HG03565 (cell line): ENCODE measurements around the gene ADGRG1.
A peak's percentile ranks its signal among the peaks of the same experiment; 100 is the strongest.

Source experiments
- ATAC-seq: cut with Tn5 transposase; IDR thresholded peaks from one replicate; pipeline ENCODE4 v1.9.1; 2021; ENCODE audit warnings: mild to moderate bottlenecking, moderate library complexity; ENCODE audit not compliant: unreplicated experiment

Gene ADGRG1

DNA sequence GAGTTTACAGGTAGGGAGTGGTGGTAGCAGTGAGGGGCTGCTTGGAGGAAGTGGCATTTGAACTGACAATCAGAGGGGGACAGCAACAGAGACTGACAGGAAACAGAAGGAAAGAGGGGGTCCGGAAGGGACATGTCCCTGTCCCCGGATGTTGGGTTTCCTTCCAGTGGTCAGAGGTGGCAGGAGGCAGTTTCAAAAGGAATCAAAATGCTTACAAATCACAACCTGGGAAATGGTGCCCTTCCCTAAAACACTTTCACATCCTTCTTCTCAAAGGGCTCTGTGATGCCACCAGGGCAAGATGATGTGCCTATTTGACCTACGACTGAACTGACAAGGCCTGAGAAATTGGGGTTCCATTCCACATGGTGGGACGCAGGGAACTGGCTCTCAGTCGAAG, 19.7 kb downstream of the ADGRG1 start:
- no peak for ATAC-seq

GRCh38 chr16:57648581-57649442, 20.4 kb downstream of the ADGRG1 start:
- peak; percentile 50 for ATAC-seq

DNA sequence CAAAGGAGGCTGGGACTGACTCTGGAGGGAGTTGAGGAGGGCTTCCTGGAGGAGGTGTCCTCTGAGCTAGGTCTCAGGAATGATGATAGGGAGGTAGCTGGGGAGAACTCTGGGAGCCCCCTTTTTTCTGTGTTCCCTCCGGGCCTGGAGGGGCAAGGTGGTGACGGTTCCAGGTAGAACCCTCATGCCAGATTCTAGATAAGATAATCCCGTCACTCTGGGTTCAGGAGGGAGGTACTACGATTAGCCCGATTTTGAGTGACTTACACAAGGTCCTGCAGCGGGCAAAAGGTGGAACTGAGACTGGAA, 21.0 kb downstream of the ADGRG1 start:
- no peak for ATAC-seq

GRCh38 chr16:57649846-57650245, 21.4 kb downstream of the ADGRG1 start:
- no peak for ATAC-seq

GRCh38 chr16:57651344-57652333, 23.2 kb downstream of the ADGRG1 start:
- ATAC-seq = no peak

GRCh38 chr16:57652695-57653471, 24.5 kb downstream of the ADGRG1 start:
- ATAC-seq = no peak

- ATAC-seq = no peak
These were observed 25.5 kb downstream of the ADGRG1 start for GRCh38 chr16:57653936-57654335.

DNA sequence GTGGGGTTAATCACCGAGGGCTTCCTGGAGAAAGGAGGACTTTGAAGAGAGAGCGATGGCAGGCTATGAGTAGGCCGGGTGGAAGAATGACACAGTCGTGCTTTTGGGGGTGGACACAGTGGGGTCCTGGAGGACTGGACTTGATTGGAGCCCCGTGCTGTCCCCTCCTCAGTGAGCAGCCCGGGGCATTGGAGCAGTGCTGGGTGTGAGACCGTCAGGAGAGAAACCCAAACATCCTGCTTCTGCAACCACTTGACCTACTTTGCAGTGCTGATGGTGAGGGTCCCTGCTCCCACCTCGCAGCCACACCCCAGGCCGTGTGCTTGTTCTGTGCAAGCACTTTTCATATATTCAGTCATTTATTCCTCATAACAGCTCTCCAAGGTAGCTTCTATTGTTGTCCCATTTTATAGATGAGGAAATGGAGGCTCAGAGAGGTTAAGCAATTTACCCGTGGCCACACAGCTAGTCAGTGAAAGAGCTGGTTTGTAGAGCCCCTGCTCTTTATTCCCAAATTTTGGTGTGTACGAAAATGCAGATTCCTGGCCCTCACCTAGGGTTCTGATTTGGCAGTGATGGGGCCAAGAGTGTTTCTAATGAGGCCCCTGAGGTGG, 28.0 kb downstream of the ADGRG1 start:
- no peak for ATAC-seq

DNA sequence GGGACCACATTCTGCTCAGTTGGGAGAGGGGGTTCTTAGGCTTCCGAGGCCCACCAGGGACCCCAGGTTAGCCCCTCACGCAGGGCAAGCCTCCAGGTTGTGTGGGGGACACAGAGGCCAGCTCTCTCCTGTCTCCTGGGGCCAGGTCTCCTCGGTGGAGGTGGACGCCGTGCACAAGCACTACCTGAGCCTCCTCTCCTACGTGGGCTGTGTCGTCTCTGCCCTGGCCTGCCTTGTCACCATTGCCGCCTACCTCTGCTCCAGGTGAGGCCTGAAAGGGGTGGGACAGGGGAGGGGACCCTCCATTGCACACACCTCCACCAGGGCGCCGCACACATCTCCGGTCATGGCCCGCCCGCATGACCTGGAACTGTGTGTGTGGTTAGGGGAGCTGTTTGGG, 28.8 kb downstream of the ADGRG1 start:
- ATAC-seq = no peak

DNA sequence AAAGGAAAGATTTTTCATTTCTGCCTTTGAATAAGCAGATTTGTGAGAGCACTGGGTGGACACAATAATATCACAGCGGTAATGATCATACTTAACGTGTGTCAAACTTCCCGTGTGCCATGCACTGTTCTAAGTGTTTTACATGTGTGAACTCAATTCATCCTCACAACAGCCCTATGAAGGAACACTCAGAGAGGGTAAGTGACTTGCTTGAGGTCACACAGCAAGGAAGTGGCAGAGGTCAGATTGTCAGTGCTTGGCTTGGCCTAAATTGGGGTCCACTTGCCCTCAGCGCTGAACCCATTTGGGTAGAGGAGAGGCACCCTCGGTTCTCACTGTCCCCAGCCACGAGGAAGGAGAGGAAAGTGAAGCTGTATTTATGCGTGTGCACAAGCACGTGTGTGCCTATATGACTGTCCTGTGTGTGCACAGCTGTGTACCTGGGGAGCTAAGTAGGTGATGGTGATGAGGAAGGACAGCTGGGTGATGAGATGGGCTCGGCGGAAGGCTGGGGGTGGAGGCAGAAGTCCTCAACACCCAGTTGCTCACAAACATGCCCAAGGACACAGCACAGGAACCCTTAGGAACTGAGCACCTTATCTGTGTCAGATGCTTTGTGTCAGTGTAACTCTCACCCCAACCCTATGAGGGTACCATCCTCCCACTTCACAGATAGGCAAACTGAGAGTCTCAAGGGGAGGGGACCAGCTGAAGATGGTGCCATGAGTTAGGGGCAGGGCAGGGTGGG, 29.9 kb downstream of the ADGRG1 start:
- ATAC-seq = no peak

GRCh38 chr16:57658878-57659674, 30.6 kb downstream of the ADGRG1 start:
- ATAC-seq = no peak

GRCh38 chr16:57660715-57661463, 32.5 kb downstream of the ADGRG1 start:
- ATAC-seq = no peak

- ATAC-seq = no peak
These were observed 33.1 kb downstream of the ADGRG1 start for GRCh38 chr16:57661510-57661909.

GRCh38 chr16:57661936-57662906, 33.8 kb downstream of the ADGRG1 start:
- no peak for ATAC-seq

DNA sequence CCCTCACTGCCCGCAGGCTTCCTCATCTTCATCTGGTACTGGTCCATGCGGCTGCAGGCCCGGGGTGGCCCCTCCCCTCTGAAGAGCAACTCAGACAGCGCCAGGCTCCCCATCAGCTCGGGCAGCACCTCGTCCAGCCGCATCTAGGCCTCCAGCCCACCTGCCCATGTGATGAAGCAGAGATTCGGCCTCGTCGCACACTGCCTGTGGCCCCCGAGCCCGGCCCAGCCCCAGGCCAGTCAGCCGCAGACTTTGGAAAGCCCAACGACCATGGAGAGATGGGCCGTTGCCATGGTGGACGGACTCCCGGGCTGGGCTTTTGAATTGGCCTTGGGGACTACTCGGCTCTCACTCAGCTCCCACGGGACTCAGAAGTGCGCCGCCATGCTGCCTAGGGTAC, 35.0 kb downstream of the ADGRG1 start:
- ATAC-seq = no peak

- no peak for ATAC-seq
These were observed 35.7 kb downstream of the ADGRG1 start for GRCh38 chr16:57663917-57664661.

- ATAC-seq = no peak
These were observed 36.2 kb downstream of the ADGRG1 start for GRCh38 chr16:57664662-57665025.
